ENCODE results near the gene SEMA3F.

GRCh38 chr3:50208677-50209344, 53.7 kb downstream of the SEMA3F start:
- TF ChIP-seq CTCF (IDR thresholded peaks at IDR 0.05): no peak
- TF ChIP-seq POLR2A (IDR thresholded peaks at IDR 0.05): no peak
